Fibroblast of the aortic adventitia (primary cell): ENCODE results near the gene HPF1. TPM values are rescaled to one million over a fixed set of nuclear protein-coding genes. Genes with fewer than 3 reads are reported as not detected.

Source experiments
- DNase-seq: peaks from one replicate; pipeline ENCODE4 v3.0.0-alpha.2; 2010; ENCODE audit warnings: low read depth
- H3K4me3 ChIP-seq: 2 replicates; pipeline ENCODE4 v1.5.1; 2011; ENCODE audit warnings: low read depth, mild to moderate bottlenecking, control low read depth, low read length, moderate library complexity
- CTCF ChIP-seq: IDR thresholded peaks from 2 replicates; pipeline ENCODE4 v1.5.1; 2011; ENCODE audit warnings: mild to moderate bottlenecking, low read length, control low read depth, inconsistent platforms; ENCODE audit not compliant: insufficient read depth
- total RNA-seq: library from RNA; depleted of rRNA; stranded (reverse); fragments of >200 nt; gene quantifications from 2 replicates; pipeline ENCODE4 v1.2.3, GENCODE V29; 2012; ENCODE audit warnings: low replicate concordance

The HPF1 gene
- total RNA-seq, 1 donor, result 53.8 TPM

DNA sequence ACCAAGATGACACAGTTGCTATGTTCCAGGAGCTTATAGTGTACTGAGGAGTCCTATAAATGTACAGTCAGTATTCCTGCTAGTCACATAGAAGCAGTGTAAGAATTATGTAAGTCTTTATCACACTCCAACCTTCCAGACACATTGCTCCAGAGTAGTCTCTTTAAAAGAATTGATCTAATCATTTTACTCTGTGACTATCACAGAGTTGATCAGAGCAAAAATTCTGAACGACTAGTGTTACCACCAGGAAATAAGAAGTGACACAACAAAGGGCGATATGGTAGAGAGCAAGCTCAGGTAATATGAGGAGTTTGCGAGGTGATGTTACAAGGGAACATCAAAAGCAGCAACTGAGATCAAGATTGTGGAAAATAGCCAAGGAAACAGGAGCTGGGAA, 9.0 kb upstream of the HPF1 start:
- no peak overlapping the region for H3K4me3 ChIP-seq
- no peak for TF ChIP-seq CTCF
- DNase-seq, result no peak

DNA sequence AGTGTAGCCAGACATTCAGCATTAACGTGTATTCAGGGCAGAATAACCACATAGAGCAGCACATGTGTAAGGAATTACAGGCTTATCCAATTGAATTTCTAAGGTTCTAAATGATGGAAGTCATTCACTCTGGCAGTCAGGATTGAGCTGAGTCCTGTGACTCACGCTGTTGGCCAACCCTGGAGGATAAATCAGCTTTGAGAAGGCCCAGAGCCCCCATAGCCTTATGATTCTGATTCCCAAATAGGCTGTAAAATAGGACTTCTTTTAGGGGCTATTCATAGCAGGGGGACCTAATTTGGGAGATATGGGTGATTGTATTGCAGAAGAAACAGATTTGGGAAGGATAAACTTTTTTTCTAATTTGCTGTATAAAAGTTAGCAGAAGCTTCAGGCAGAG, 8.1 kb upstream of the HPF1 start:
- no peak overlapping the region for H3K4me3 ChIP-seq
- no peak for TF ChIP-seq CTCF

GRCh38 chr4:169761846-169762245, 4.1 kb upstream of the HPF1 start:
- H3K4me3 ChIP-seq, result no peak overlapping the region
- TF ChIP-seq CTCF, result no peak
- DNase-seq, result no peak

More for the DNA sequence above, 8.1 kb upstream of the HPF1 start:
- DNase-seq, result no peak

- no peak for TF ChIP-seq CTCF
- H3K4me3 ChIP-seq, result peak overlapping the region; percentile 18
- peak; percentile 9 for DNase-seq
These were observed 738 bp upstream of the HPF1 start for GRCh38 chr4:169758401-169758962.

DNA sequence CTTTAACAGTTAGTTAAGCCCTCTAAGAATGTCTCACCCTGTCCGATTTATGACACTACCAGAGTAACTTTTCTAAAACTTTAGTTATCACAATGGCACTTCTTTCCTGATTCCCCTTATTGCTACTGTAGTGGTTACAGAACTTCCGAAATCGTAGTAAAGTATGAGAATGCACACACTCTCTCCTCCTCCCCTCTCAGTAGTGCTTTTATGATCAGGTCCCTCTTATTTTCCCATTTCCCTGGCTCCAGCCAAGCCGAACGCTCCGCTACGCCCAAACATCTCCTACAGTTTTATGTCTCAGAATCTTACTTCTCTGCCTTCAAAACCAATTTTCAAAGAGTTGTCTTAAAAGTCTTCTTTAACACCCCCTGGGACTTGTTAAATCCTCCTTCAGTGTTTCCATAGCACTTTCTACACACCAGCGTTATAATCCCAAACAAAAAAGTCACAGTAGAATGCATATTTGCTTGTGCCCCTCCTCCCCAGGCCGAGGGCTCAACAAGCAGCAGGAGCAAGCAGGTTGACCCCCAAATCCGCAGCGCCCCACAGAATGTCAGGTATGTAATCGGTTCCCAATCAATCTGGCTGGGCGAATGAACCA, 671 bp downstream of the HPF1 start:
- peak; percentile 10 for DNase-seq
- no peak for TF ChIP-seq CTCF
- H3K4me3 ChIP-seq, result peak overlapping the region; percentile 98

- no peak for TF ChIP-seq CTCF
- H3K4me3 ChIP-seq, result no peak overlapping the region
- DNase-seq, result peak; percentile 62
These were observed 12.5 kb downstream of the HPF1 start for GRCh38 chr4:169745291-169745690.

DNA sequence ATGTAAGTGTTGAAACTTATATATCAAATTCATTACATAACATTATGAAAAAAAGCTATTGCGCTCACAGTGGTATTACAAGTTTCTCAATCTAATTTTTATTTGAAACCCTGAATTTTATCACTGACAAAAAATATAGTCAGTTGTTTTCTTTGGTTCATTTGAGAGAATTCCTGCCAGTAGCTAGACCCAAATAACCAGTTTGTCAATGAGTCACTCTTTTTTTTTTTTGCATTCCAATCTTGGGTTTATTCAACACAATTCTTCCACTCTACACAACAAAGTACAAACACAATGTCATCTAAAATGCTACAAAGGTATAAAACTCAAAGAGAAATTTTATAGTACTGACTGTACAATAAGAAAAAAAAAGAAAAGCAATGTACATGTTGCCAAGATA, 13.1 kb downstream of the HPF1 start:
- H3K4me3 ChIP-seq, result no peak overlapping the region
- peak; percentile 12 for DNase-seq
- no peak for TF ChIP-seq CTCF
